ENCODE results near the gene SPTLC3.

GRCh38 chr20:13131688-13132087 lies 122.9 kb downstream of the SPTLC3 start:
- TF ChIP-seq CTCF (IDR thresholded peaks at IDR 0.05): no peak
- TF ChIP-seq POLR2A (IDR thresholded peaks at IDR 0.05): no peak

Measured in lower leg skin (tissue), 3 donors.